Esophagus squamous epithelium (tissue), 4 donors: Measurements from ENCODE around the gene BRD7.

Experiments
- CTCF ChIP-seq, 6 experiments: fragments of 450-650 bp in 4 of 6; fragments of 200-600 bp in 2 of 6; sonication (generic) in 2 of 6; IDR thresholded peaks; one replicate each; pipeline ENCODE4 v1.5.1; 2016 to 2019; ENCODE audit warnings: antibody characterized with exemption in 6 of 6, mild to moderate bottlenecking in 4 of 6, moderate library complexity in 4 of 6
- POLR2A ChIP-seq, 4 donors: fragments of 450-650 bp; IDR thresholded peaks; one replicate each; pipeline ENCODE4 v1.6.1; 2017; ENCODE audit warnings: antibody characterized with exemption in 4 of 4, mild to moderate bottlenecking in 4 of 4, moderate library complexity in 3 of 4

GRCh38 chr16:50336884-50337283 lies 31.9 kb downstream of the BRD7 start:
- TF ChIP-seq CTCF (IDR thresholded peaks at IDR 0.05): no peak
- TF ChIP-seq POLR2A (IDR thresholded peaks at IDR 0.05): no peak
